Endothelial cell (in vitro differentiated cells): ENCODE measurements around the gene TTC7B. TPM values are rescaled to one million over a fixed set of nuclear protein-coding genes. Genes with fewer than 3 reads are reported as not detected.

Source experiments
- DNase-seq: peaks from one replicate; pipeline ENCODE4 v3.0.0; 2021; ENCODE audit warnings: low spot score
- H3K27ac Mint-ChIP-seq: one replicate; pipeline ENCODE4 v1.8.0; 2021; ENCODE audit warnings: mixed read lengths, inconsistent platforms; ENCODE audit not compliant: unreplicated experiment
- H3K27me3 Mint-ChIP-seq: one replicate; pipeline ENCODE4 v1.8.0; 2021; ENCODE audit warnings: mild to moderate bottlenecking, moderate library complexity, mixed read lengths, inconsistent platforms; ENCODE audit not compliant: unreplicated experiment
- H3K36me3 Mint-ChIP-seq: one replicate; pipeline ENCODE4 v1.8.0; 2021; ENCODE audit warnings: mild to moderate bottlenecking, low read depth, mixed read lengths, inconsistent platforms; ENCODE audit not compliant: unreplicated experiment
- H3K4me1 Mint-ChIP-seq: one replicate; pipeline ENCODE4 v1.8.0; 2021; ENCODE audit warnings: mild to moderate bottlenecking, mixed read lengths, inconsistent platforms; ENCODE audit not compliant: unreplicated experiment
- H3K4me3 Mint-ChIP-seq: one replicate; pipeline ENCODE4 v1.8.0; 2021; ENCODE audit warnings: mild to moderate bottlenecking, mixed read lengths, inconsistent platforms; ENCODE audit not compliant: unreplicated experiment
- H3K9me3 Mint-ChIP-seq: one replicate; pipeline ENCODE4 v1.8.0; 2021; ENCODE audit warnings: mixed read lengths, inconsistent platforms; ENCODE audit not compliant: unreplicated experiment
- total RNA-seq: library from RNA; stranded (reverse); fragmentation: NEBNext Ultra II Directional; extraction: Animal tissue kit (Norgen Biotek cat#: 25700); gene quantifications from one replicate; pipeline ENCODE4 v1.2.1, GENCODE V29; 2021; ENCODE audit not compliant: unreplicated experiment
- TF ChIP-seq, protein P1 (sequence below): fragments of 200-600 bp; sonication (generic); IDR thresholded peaks from one replicate; pipeline ENCODE4 v1.5.0; 2021; ENCODE audit warnings: antibody characterized with exemption; ENCODE audit not compliant: unreplicated experiment

The TTC7B gene
- total RNA-seq, 1 donor from 2014 or later = 93.5 TPM

DNA sequence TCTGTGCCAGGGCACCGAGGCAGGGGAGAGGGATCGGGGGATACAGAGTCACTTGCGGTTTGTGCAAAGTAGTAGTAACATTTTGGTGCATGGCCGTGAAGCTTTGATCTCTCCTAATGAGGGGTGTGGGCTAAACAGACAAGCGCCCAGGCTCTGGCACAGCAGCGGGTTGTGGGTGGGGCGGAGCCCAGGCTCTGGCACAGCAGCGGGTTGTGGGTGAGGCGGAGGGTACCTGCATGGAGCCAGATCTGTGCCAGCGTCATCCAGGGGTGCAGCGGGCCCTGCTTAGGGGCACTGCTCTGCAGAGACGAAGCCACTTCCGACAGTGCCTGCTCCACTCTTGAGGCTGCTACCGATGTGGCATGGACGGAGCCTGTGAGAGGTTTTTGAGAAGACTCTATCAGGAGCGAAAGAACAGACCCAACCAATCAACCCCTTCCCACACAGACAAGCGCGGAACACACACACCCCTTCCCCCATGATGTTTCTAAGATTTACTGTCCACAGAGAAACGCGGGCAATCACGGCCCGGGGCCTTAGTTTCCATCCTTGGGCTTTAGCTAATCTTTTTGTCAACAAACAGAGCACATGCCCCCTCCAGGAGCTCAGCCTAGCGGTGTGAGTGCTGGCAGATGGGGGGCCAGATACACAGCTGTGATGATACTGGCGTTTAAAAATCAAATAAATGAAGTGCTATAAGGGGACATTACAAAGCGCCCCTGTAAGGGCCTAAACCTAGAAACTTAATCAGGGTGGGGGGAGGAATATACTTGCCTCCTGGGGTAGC is 222.8 kb downstream of the TTC7B start:
- peaks cover 5% of the 10 kb centered on the region for H3K27me3 Mint-ChIP-seq
- no peaks in the 10 kb centered on the region for H3K36me3 Mint-ChIP-seq
- TF ChIP-seq, protein P1, sequence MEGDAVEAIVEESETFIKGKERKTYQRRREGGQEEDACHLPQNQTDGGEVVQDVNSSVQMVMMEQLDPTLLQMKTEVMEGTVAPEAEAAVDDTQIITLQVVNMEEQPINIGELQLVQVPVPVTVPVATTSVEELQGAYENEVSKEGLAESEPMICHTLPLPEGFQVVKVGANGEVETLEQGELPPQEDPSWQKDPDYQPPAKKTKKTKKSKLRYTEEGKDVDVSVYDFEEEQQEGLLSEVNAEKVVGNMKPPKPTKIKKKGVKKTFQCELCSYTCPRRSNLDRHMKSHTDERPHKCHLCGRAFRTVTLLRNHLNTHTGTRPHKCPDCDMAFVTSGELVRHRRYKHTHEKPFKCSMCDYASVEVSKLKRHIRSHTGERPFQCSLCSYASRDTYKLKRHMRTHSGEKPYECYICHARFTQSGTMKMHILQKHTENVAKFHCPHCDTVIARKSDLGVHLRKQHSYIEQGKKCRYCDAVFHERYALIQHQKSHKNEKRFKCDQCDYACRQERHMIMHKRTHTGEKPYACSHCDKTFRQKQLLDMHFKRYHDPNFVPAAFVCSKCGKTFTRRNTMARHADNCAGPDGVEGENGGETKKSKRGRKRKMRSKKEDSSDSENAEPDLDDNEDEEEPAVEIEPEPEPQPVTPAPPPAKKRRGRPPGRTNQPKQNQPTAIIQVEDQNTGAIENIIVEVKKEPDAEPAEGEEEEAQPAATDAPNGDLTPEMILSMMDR = no peak
- H3K4me3 Mint-ChIP-seq = peak overlapping the region; percentile 21
- H3K4me1 Mint-ChIP-seq = no peaks in the 10 kb centered on the region
- H3K9me3 Mint-ChIP-seq = no peaks in the 10 kb centered on the region
- peak overlapping the region; percentile 64 for H3K27ac Mint-ChIP-seq
- DNase-seq = no peak

DNA sequence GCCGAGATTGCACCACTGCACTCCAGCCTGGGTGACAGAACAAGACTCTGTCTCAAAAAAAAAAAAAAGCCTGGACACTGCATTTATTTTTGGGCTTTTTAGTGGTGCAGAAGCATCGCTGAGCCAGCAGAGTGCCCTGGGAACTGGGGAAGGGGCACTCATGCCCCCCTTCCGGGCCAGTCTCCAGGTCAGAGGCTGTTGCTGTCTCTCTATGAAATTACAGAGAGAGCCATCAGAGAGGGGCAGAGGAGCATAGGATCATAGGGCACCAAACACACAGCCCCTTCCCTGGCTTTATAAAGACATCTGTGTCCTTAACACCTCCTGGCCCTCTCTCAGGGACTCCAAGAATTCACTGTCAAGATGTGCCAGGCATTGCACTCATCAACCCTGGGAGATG is 223.6 kb downstream of the TTC7B start:
- Mint-ChIP-seq H3K4me3 (no peak overlapping the region), H3K4me1 (no peaks in the 10 kb centered on the region), H3K36me3 (no peaks in the 10 kb centered on the region), H3K9me3 (no peaks in the 10 kb centered on the region), H3K27ac (no peak overlapping the region), H3K27me3 (peaks cover 5% of the 10 kb centered on the region)
- no peak for DNase-seq
- TF ChIP-seq, protein P1 = no peak

DNA sequence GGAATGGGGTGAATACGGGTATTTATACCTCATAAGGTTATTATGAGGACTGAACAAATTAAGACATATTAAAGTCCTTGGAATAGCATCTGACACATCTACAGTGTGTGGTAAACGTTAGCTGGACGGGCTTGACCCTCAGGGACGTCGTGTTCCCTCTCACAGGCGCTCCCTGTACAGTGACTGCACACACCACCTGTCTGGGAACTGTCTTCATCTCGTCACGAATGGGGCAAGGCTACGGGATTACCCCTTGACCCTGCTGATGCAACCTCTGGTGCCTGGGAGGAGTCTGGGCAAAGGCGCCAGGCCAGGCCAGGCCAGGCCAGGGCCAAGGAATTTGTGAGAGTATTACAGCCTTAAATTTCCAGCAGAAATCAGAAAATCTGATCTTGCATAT is 228.3 kb downstream of the TTC7B start:
- no peaks in the 10 kb centered on the region for H3K9me3 Mint-ChIP-seq
- no peak overlapping the region for H3K27ac Mint-ChIP-seq
- TF ChIP-seq, protein P1 = no peak
- DNase-seq = no peak
- H3K27me3 Mint-ChIP-seq = peaks cover 12% of the 10 kb centered on the region
- H3K4me1 Mint-ChIP-seq = peaks cover 5% of the 10 kb centered on the region
- no peak overlapping the region for H3K4me3 Mint-ChIP-seq
- H3K36me3 Mint-ChIP-seq = peaks cover 15% of the 10 kb centered on the region

- no peaks in the 10 kb centered on the region for H3K9me3 Mint-ChIP-seq
- H3K4me3 Mint-ChIP-seq = no peak overlapping the region
- H3K27me3 Mint-ChIP-seq = peaks cover 13% of the 10 kb centered on the region
- no peak for DNase-seq
- TF ChIP-seq, protein P1 = no peak
- H3K36me3 Mint-ChIP-seq = peaks cover 15% of the 10 kb centered on the region
- H3K27ac Mint-ChIP-seq = no peak overlapping the region
- peaks cover 5% of the 10 kb centered on the region for H3K4me1 Mint-ChIP-seq
Observed at GRCh38 chr14:90587252-90587910, 228.8 kb downstream of the TTC7B start.

DNA sequence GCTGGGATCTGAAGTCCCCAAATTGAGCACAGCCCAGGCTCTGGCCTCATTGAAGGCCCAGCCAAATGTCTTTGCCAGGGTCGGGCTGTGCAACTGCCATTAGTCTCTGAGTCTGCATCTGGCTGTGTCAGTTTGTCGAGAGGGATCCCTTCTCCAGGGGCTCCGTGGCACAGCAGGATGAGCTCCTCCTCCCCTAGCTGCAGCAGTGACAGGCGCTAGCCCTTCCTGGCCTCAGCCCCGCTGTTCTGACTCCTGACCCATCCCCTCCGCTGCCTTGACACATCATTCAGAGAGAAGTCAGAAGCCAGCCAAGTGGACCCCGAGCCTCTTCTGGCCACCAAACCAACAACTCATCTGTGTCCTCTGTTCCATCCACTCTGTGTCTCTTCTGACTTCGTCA is 231.1 kb downstream of the TTC7B start:
- Mint-ChIP-seq H3K27me3 (peaks cover 8% of the 10 kb centered on the region), H3K4me3 (peak overlapping the region; percentile 61), H3K27ac (no peak overlapping the region), H3K4me1 (peaks cover 5% of the 10 kb centered on the region), H3K9me3 (no peaks in the 10 kb centered on the region), H3K36me3 (peaks cover 15% of the 10 kb centered on the region)
- TF ChIP-seq, protein P1 = no peak
- DNase-seq = no peak
